ENCODE data around the gene SYT2.
"Not testable (repeated sequence)": the region's sequence is repeated elsewhere in the genome, so short reads cannot be mapped to it uniquely, and the experiment has no call there.

Gene SYT2

GRCh38 chr1:202542415-202542814 is 167.8 kb downstream of the SYT2 start:
- H3K4me1 Mint-ChIP-seq (ENCODE audit: low read depth) = peaks cover 36% of the 10 kb centered on the region
- DNase-seq (ENCODE audit: low spot score); H3K36me3 Mint-ChIP-seq (ENCODE audit: low read depth); H3K27ac Mint-ChIP-seq; H3K4me3 Mint-ChIP-seq; H3K9me3 Mint-ChIP-seq: not testable (repeated sequence)
- H3K27me3 Mint-ChIP-seq (ENCODE audit: low read depth) = peaks cover 13% of the 10 kb centered on the region

- not testable (repeated sequence) for DNase-seq (ENCODE audit: low spot score); H3K36me3 Mint-ChIP-seq (ENCODE audit: low read depth); H3K4me3 Mint-ChIP-seq; H3K9me3 Mint-ChIP-seq; H3K27ac Mint-ChIP-seq
- Mint-ChIP-seq H3K27me3 (ENCODE audit: low read depth) (peaks cover 11% of the 10 kb centered on the region), H3K4me1 (ENCODE audit: low read depth) (peaks cover 22% of the 10 kb centered on the region)
Measured at GRCh38 chr1:202540858-202541257, 169.4 kb downstream of the SYT2 start.
